ENCODE data around the gene KISS1.

The KISS1 gene

DNA sequence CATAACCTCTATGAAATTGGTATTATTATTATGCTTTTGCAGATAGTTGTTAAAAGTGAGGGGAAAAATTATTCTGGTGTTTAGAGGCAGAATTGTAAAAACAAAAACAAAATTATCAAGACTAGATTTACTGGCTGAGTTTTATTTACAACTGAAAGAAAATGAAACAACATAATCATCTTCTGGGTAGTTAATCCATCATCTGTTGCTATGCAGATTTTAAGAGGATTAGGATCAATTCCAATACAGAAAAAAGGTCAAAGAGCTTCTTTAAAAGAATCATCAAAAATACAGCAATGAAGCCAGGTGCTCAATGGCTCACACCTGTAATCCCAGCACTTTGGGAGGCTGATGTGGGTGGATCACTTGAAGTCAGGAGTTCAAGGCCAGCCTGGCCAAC lies 9.2 kb upstream of the KISS1 start:
- Mint-ChIP-seq H3K4me1 (ENCODE audit: low read depth) (peaks cover 13% of the 10 kb centered on the region), H3K9me3 (ENCODE audit: low read depth) (no peaks in the 10 kb centered on the region), H3K36me3 (no peaks in the 10 kb centered on the region), H3K27me3 (peaks cover 5% of the 10 kb centered on the region), H3K27ac (no peak overlapping the region), H3K4me3 (no peak overlapping the region)

DNA sequence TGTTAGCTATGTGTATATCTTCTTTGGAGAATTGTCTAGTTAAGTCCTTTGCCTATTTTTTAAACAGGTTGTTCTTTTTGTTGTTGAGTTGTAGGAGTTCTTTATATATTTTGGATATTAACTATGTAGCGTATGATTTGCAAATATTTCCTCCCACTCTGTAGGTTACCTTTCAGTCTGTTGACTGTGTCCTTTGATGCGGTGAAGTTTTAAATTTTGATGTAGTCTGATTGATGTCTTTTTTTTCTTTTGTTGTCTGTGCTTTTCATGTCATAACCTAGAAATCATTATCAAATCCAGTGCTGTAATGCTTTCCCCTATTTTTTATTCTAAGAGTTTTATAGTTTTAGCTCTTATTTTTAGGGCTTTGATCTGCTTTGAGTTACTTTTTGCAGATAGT lies 8.7 kb upstream of the KISS1 start:
- Mint-ChIP-seq H3K27ac (no peak overlapping the region), H3K4me3 (no peak overlapping the region), H3K27me3 (peaks cover 5% of the 10 kb centered on the region), H3K9me3 (ENCODE audit: low read depth) (no peaks in the 10 kb centered on the region), H3K36me3 (no peaks in the 10 kb centered on the region), H3K4me1 (ENCODE audit: low read depth) (peaks cover 13% of the 10 kb centered on the region)

DNA sequence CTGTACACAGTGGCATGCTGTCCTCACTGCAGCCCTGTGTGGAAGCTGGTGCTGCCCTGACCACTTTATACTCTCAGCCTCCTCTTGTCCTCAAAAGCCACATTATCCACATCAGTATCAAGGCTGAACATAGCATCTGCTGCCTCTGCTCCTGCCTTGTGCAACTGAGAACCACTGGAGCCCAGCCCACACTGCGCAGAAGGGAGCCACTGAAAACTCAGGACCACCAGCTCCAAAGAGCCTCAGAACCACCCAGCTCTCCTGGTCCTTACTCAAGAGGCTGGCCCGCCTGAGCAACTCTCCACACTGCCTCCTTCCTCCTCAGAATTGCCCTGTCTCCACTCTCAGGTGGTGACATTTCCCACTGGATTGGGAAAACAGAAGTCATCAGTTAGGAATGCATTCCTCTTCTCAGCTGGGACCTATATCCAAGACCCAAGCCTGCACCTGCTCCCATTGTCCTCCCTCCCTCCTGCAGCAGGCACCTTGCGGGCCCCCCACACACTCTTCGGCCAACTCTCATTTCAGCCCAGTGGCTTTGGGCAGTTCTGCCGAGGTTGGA lies 7.0 kb upstream of the KISS1 start:
- no peaks in the 10 kb centered on the region for H3K9me3 Mint-ChIP-seq (ENCODE audit: low read depth)
- no peaks in the 10 kb centered on the region for H3K36me3 Mint-ChIP-seq
- no peak overlapping the region for H3K4me3 Mint-ChIP-seq
- no peak overlapping the region for H3K27ac Mint-ChIP-seq
- peaks cover 13% of the 10 kb centered on the region for H3K4me1 Mint-ChIP-seq (ENCODE audit: low read depth)
- peaks cover 5% of the 10 kb centered on the region for H3K27me3 Mint-ChIP-seq

DNA sequence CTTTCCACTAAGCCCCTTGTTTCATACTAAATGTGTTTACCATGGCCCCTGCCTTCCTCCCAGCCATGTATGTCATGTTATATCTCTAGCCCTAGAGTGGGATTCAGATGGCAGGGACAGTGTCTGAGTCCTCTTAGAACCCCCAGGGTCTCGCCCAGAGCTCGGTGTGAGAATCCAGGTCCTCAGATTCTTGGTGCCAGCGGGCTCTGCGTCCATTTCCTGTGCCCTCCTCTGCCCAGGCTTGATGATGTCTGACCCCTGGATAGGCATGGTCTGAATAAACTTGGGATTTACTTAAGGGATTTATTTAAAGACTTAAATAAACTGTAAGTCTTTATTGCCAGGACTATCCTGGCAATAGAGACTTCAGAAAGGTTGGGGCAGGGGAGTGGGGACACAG lies 6.2 kb upstream of the KISS1 start:
- H3K36me3 Mint-ChIP-seq = no peaks in the 10 kb centered on the region
- peaks cover 5% of the 10 kb centered on the region for H3K27me3 Mint-ChIP-seq
- H3K4me1 Mint-ChIP-seq (ENCODE audit: low read depth) = peaks cover 13% of the 10 kb centered on the region
- no peak overlapping the region for H3K4me3 Mint-ChIP-seq
- no peaks in the 10 kb centered on the region for H3K9me3 Mint-ChIP-seq (ENCODE audit: low read depth)
- H3K27ac Mint-ChIP-seq = no peak overlapping the region

DNA sequence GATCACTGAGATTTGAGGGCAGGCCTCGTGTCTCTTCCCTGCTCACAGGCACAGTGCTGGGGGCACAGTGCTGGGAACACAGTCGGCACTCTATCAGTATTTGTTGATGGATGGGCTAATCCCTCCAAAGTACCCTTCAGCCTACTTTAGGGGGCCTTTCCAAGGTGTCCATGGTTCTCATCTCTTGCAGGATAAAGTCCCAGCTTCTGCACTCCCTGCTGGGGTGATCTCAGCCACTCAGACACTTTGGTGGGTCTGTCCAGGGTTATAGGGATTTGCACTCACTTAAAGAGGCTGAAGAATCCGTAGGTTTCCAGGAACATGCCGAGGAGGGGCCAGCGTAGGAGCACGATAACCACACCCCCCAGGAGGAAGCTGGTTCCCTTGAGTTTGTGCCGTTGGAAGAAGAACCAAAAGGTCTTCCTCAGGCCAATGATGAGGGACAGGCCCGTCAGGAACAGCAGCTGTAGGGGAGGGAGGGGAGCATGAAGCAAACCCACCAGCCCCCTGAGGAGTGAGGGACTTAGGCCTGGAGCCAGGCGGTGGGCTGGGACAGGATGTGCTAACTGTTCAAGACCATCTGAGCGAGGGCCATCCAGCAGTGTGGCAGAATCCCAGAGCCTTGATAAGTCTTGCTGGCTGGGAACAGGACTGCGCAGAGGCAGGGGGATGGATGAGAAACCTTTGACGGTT lies 5.2 kb upstream of the KISS1 start:
- H3K4me3 Mint-ChIP-seq = no peak overlapping the region
- no peak overlapping the region for H3K27ac Mint-ChIP-seq
- H3K9me3 Mint-ChIP-seq (ENCODE audit: low read depth) = no peaks in the 10 kb centered on the region
- no peaks in the 10 kb centered on the region for H3K36me3 Mint-ChIP-seq
- H3K27me3 Mint-ChIP-seq = peaks cover 5% of the 10 kb centered on the region
- H3K4me1 Mint-ChIP-seq (ENCODE audit: low read depth) = peaks cover 10% of the 10 kb centered on the region

DNA sequence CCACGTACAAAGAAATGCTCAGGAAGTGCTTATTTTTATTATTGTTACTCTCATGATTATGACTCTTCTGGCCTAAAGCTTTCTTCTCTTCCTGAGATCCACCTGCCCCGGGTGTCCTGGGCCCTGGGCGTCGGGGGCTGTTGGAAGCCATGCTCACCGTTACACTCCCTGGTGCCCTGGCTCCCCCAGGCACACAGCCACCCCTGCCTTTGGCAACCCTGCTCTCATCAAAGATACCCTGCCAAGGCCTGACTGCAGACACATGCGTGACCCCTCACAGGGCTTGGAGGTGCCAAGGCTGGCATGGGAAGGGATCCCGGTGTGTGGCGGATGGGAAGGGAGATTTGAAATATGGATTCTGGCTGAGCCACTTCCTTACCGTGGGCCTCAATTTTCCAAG lies 3.3 kb upstream of the KISS1 start:
- H3K36me3 Mint-ChIP-seq = no peaks in the 10 kb centered on the region
- no peak overlapping the region for H3K27ac Mint-ChIP-seq
- H3K4me1 Mint-ChIP-seq (ENCODE audit: low read depth) = peaks cover 6% of the 10 kb centered on the region
- no peaks in the 10 kb centered on the region for H3K9me3 Mint-ChIP-seq (ENCODE audit: low read depth)
- H3K4me3 Mint-ChIP-seq = no peak overlapping the region
- peaks cover 3% of the 10 kb centered on the region for H3K27me3 Mint-ChIP-seq

DNA sequence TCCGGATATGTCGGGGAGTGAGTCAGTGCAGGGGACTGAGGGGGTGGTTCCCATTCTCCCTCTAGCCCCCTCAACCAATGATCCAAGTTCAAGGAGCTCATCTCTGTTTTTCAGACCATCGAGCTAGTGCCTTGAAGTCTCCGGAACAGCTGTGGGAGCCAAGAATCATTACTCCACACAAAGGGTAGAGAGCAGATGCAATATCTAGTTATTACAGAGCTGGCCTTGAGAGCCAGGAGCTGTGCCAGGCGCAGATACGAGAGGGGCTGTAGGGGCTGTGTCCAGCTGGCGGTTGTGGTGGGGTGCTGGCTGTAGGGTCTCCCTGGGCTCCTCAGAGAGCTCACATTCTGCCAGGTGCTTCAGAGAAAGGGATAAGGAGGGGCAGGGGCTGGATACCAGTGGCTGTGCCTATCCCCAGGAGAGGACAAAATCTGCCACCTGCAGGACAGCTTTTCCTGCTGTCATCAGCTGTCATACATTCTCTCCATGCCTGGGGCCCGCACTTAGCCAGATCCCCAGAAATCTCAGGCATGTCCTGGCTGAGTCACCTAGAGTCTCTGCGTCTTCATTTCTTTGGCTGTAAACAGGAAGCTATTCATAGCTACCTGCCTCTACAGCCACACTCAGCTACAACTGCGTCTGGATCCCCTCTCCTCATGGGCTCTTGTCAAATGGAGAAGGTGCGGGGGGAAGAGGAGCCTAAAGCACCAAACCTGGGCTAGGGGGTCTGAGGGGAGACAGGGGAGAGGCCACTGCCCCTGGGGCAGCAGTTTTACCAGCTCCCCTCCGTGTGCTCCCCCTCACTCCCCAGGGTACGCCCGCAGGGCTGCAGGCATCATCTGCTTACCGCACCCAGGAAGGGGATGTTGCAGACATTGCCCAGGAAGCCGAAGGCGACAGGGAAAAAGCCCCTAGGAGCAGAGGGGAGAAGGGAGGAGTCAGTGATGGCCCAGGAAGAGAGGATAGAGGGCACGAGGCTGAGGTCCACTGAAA lies 2.4 kb upstream of the KISS1 start:
- no peaks in the 10 kb centered on the region for H3K9me3 Mint-ChIP-seq (ENCODE audit: low read depth)
- peaks cover 12% of the 10 kb centered on the region for H3K4me1 Mint-ChIP-seq (ENCODE audit: low read depth)
- no peaks in the 10 kb centered on the region for H3K36me3 Mint-ChIP-seq
- H3K27me3 Mint-ChIP-seq = no peaks in the 10 kb centered on the region
- no peak overlapping the region for H3K4me3 Mint-ChIP-seq
- H3K27ac Mint-ChIP-seq = no peak overlapping the region

DNA sequence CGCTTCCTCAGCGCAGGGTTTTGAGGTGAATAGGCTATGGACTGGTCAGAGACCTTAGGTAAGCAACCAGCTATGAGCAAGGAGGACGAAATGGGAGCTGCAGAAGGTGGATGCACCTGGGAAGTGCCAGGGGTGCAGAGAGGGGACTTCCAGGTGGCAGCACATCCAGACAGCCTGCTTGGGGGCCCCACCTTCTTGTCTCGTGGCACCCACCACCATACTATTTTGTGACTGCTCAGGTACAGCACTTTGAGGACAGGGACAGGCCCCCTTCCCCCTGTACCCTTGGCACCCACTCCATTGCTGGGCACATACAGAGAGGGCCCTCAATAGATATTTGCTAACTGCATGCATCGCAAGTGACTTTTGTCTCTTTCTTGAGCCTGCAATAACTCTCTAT lies 777 bp upstream of the KISS1 start:
- H3K36me3 Mint-ChIP-seq = no peaks in the 10 kb centered on the region
- H3K4me3 Mint-ChIP-seq = no peak overlapping the region
- peaks cover 3% of the 10 kb centered on the region for H3K27me3 Mint-ChIP-seq
- no peak overlapping the region for H3K27ac Mint-ChIP-seq
- H3K9me3 Mint-ChIP-seq (ENCODE audit: low read depth) = no peaks in the 10 kb centered on the region
- H3K4me1 Mint-ChIP-seq (ENCODE audit: low read depth) = peaks cover 12% of the 10 kb centered on the region

DNA sequence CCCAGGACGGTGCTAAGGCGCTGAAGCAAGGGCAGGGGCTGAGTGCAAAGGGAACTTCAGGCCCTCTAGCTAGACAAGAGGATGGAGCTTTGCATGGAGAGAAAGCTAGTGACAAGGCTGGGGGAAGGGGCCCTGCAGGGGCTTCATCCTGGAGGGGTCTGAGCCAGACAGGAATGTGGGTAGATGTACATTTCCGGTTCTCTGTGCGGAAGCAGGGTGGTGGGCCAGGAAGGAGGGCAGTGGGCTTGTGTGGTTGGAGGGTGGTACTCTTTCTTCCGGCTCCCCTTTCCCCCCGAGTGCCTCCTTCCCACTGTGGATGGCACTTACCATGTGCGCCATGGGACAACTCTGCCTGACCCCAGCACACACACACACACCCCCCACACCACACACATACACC lies 1.5 kb downstream of the KISS1 start:
- H3K36me3 Mint-ChIP-seq = no peaks in the 10 kb centered on the region
- H3K27me3 Mint-ChIP-seq = peaks cover 11% of the 10 kb centered on the region
- no peaks in the 10 kb centered on the region for H3K9me3 Mint-ChIP-seq (ENCODE audit: low read depth)
- no peak overlapping the region for H3K4me3 Mint-ChIP-seq
- peaks cover 21% of the 10 kb centered on the region for H3K4me1 Mint-ChIP-seq (ENCODE audit: low read depth)
- H3K27ac Mint-ChIP-seq = no peak overlapping the region

DNA sequence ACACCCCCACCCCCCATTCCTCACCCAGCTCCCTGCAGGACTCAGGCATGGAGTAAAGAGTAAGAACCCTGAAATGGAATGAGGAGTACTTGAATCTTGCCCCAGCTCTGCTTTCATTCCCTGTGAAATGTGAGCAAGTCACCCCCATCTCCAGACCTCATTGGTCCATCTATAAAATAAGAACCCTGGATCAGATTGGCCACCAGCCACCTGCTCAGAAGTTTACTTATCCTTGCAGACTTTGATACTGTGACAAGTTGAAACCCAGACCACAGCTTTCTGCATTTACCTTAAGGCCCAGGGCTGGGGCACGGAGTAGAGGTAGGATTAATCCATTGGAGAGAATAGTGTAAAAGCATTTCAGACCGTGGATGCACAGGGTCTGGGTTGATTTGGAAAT lies 2.2 kb downstream of the KISS1 start:
- H3K9me3 Mint-ChIP-seq (ENCODE audit: low read depth) = no peaks in the 10 kb centered on the region
- H3K36me3 Mint-ChIP-seq = no peaks in the 10 kb centered on the region
- H3K27ac Mint-ChIP-seq = no peak overlapping the region
- H3K4me3 Mint-ChIP-seq = no peak overlapping the region
- peaks cover 26% of the 10 kb centered on the region for H3K4me1 Mint-ChIP-seq (ENCODE audit: low read depth)
- H3K27me3 Mint-ChIP-seq = peaks cover 14% of the 10 kb centered on the region

DNA sequence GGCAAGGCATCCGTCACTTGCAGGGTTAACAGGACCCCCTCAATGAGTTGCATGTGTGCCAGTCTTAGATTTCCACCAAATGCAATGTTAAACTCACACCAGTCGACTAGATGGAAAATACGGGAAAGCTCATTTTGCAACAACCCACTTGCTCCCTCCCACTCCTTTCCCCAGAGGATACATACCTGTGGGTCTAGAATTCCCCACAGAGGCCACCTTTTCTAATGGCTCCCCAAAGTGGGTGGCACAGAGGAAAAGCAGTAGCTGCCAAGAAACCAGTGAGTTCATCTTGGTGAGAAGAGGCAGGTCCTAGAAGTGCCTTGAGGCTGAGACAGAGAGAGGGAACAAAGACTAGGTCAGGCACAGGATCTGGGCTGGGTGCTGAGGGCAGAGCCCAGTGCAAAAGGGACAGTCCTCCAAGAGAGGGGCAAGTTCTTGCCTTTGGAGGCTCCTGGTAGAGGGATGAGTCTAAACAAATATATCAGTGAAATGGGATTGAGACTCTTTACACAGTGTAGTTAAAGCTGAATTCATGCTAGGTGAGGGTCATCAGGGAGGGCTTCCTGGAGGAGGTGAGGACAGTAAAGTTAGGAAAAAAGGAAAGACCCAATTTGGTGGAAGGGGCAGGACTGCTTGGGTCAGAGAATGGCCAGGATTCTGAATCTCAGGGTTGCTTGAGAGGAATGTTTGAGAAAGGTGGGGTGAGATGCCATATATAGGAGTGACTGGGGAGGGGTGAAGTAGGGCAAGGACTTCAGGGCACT lies 3.5 kb downstream of the KISS1 start:
- Mint-ChIP-seq H3K27ac (no peak overlapping the region), H3K4me1 (ENCODE audit: low read depth) (peaks cover 30% of the 10 kb centered on the region), H3K27me3 (peaks cover 19% of the 10 kb centered on the region), H3K9me3 (ENCODE audit: low read depth) (no peaks in the 10 kb centered on the region), H3K4me3 (no peak overlapping the region), H3K36me3 (no peaks in the 10 kb centered on the region)

DNA sequence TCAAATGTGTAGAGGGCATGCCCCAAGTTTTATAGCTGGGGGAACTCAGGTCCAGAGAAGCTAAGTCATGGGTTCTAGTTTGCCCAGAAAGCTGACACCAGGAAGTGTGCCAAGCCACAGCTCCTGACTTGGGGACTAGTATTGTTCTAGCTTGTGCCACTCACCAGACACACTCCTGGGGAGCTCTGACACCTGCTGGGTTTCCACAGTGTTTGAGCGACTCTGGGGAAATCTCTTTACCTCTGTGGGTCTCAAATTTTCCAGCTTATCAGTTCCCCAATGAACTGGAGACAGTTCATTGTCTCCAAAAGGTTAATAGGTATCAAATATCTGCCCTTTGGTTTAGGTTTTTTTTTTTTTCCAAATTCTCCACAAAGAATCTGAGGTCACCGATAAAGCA lies 4.2 kb downstream of the KISS1 start:
- Mint-ChIP-seq H3K4me1 (ENCODE audit: low read depth) (peaks cover 30% of the 10 kb centered on the region), H3K27ac (no peak overlapping the region), H3K9me3 (ENCODE audit: low read depth) (no peaks in the 10 kb centered on the region), H3K27me3 (peaks cover 26% of the 10 kb centered on the region), H3K36me3 (no peaks in the 10 kb centered on the region), H3K4me3 (no peak overlapping the region)

DNA sequence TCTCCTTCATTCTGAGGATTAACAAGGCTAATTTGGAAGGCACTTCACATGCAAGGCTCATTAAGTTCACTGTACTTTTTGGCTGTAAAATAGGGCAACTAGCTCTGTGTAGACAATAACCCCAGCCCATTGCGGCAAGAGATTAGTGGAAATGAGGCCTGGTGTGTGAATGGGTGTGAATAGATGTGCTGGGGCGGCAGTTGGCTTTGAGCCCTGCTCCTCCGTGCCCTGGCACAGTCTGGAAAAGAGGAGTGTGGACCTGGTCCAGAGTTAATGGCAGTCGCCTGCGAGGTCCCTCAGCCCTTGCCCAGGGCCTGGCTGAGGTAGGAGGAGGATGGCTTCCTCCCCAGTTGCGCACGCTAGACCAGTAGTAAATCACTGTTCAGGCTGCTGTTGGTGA lies 4.8 kb downstream of the KISS1 start:
- Mint-ChIP-seq H3K4me3 (peak overlapping the region; percentile 27), H3K4me1 (ENCODE audit: low read depth) (peaks cover 30% of the 10 kb centered on the region), H3K27ac (no peak overlapping the region), H3K27me3 (peaks cover 31% of the 10 kb centered on the region), H3K36me3 (no peaks in the 10 kb centered on the region), H3K9me3 (ENCODE audit: low read depth) (no peaks in the 10 kb centered on the region)

DNA sequence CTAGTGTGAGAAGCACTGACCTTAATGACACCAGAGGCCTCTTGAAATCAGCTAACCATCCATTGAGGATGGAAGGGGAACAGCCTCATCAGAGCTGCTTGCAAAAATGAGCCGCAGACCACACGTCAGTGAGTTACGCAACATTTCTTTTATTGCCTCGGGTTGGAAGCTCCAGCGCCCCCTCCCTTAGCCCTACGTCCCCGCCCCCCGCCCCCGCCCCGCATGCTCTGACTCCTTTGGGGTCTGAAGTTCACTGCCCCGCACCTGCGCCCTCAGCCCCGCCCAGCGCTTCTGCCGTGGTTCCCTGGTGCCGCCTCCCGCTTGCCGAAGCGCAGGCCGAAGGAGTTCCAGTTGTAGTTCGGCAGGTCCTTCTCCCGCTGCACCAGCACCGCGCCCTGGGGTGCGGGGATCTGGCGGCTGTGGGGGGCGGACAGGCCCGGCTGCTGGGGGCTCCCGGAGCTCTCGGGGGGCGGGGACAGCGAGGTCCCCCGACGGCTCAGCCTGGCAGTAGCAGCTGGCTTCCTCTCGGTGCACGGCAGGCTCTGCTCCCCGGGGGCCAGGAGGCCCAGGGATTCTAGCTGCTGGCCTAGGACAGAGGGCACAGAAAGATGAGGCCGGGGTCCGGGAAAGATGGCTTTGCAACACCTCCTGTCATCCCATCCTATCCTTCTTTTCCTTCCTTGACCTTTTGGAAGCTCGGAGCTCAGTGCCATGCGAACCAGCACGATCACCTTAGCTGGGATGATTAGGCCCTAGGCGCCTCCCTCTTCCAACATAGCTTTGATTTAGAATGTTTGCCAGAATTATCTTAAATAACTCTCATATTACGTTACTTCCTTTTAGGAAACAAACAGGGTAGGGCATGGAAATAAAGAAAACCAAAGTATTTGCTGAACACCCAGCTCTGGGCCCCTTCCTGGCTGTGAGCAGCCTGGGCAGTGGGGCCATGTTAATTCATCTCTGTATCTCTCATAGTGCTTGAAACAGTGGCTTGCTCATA lies 5.8 kb downstream of the KISS1 start:
- Mint-ChIP-seq H3K4me1 (ENCODE audit: low read depth) (peaks cover 30% of the 10 kb centered on the region), H3K36me3 (no peaks in the 10 kb centered on the region), H3K27ac (no peak overlapping the region), H3K4me3 (peak overlapping the region; percentile 52), H3K27me3 (peaks cover 31% of the 10 kb centered on the region), H3K9me3 (ENCODE audit: low read depth) (no peaks in the 10 kb centered on the region)
